WTC11 (cell line): ENCODE results near the gene ANTXR1. TPM values are rescaled to one million over a fixed set of nuclear protein-coding genes. Genes with fewer than 3 reads are reported as not detected.

ENCODE experiments used
- ATAC-seq: fragments of 200-7000 bp; cut with Tn5 transposase; 2 replicates; pipeline ENCODE4 v1.10.0; 2021; ENCODE audit warnings: mild to moderate bottlenecking, moderate library complexity
- CTCF ChIA-PET: fragments of 300-600 bp; sonication (Branson Sonifier 250); formaldehyde crosslinking; loops from one replicate; lab custom pipeline; 2021; ENCODE audit warnings: antibody characterized with exemption; lab: Charles Lee
- POLR2A ChIA-PET: fragments of 350-600 bp; sonication (Branson Sonifier 250); formaldehyde crosslinking; loops from one replicate; lab custom pipeline; 2021; ENCODE audit warnings: antibody characterized with exemption; lab: Charles Lee
- DNase-seq: peaks from one replicate; pipeline ENCODE4 v3.0.0; 2021; ENCODE audit warnings: low spot score
- H3K27ac Mint-ChIP-seq: 2 replicates; pipeline ENCODE4 v1.8.0; 2021; ENCODE audit warnings: mixed read lengths
- H3K27me3 Mint-ChIP-seq: 2 replicates; pipeline ENCODE4 v1.8.0; 2021; ENCODE audit warnings: low read depth, mild to moderate bottlenecking, moderate library complexity, mixed read lengths
- H3K36me3 Mint-ChIP-seq: 2 replicates; pipeline ENCODE4 v1.8.0; 2021; ENCODE audit warnings: mixed read lengths
- H3K4me1 Mint-ChIP-seq: 2 replicates; pipeline ENCODE4 v1.8.0; 2022; ENCODE audit warnings: mixed read lengths
- H3K4me3 Mint-ChIP-seq: 2 replicates; pipeline ENCODE4 v1.8.0; 2021; ENCODE audit warnings: mild to moderate bottlenecking, moderate library complexity, mixed read lengths
- H3K9me3 Mint-ChIP-seq: 2 replicates; pipeline ENCODE4 v1.8.0; 2021; ENCODE audit warnings: mixed read lengths
- ATF6 ChIP-seq: sonication (generic); formaldehyde crosslinking; IDR thresholded peaks from 2 replicates; pipeline ENCODE4 v1.8.1; 2023; ENCODE audit warnings: mild to moderate bottlenecking, missing genetic modification reagents
- E2F5 ChIP-seq: sonication (generic); formaldehyde crosslinking; IDR thresholded peaks from 2 replicates; pipeline ENCODE4 v1.8.1; 2022; ENCODE audit warnings: mild to moderate bottlenecking, moderate library complexity, missing genetic modification reagents
- HMGA2 ChIP-seq: fragments of 250-450 bp; sonication (Bioruptor Pico); IDR thresholded peaks from 2 replicates; pipeline ENCODE4 v1.4.0; 2021; ENCODE audit warnings: mild to moderate bottlenecking, moderate library complexity
- JAZF1 ChIP-seq: fragments of 250-450 bp; sonication (Bioruptor Pico); IDR thresholded peaks from 2 replicates; pipeline ENCODE4 v1.9.0; 2021; ENCODE audit warnings: moderate library complexity, mild to moderate bottlenecking, inconsistent platforms
- JUN ChIP-seq: sonication (generic); formaldehyde crosslinking; IDR thresholded peaks from 2 replicates; pipeline ENCODE4 v1.8.0; 2023; ENCODE audit warnings: mild to moderate bottlenecking, missing genetic modification reagents
- MXD4 ChIP-seq: fragments of 250-450 bp; sonication (Bioruptor Pico); IDR thresholded peaks from 2 replicates; pipeline ENCODE4 v1.8.0; 2021; ENCODE audit warnings: mild to moderate bottlenecking, moderate library complexity, borderline replicate concordance
- NFYB ChIP-seq: sonication (generic); formaldehyde crosslinking; conservative IDR thresholded peaks from 2 replicates; pipeline ENCODE4 v1.8.0; 2022; ENCODE audit warnings: low read depth, missing genetic modification reagents
- OVOL2 ChIP-seq: fragments of 250-450 bp; sonication (Bioruptor Pico); IDR thresholded peaks from 2 replicates; pipeline ENCODE4 v1.9.0; 2021; ENCODE audit warnings: mild to moderate bottlenecking, borderline replicate concordance
- RORB ChIP-seq: fragments of 250-450 bp; sonication (Bioruptor Pico); IDR thresholded peaks from 2 replicates; pipeline ENCODE4 v1.9.0; 2021; ENCODE audit warnings: mild to moderate bottlenecking
- SMAD3 ChIP-seq: sonication (generic); formaldehyde crosslinking; IDR thresholded peaks from 2 replicates; pipeline ENCODE4 v1.8.0; 2022; ENCODE audit warnings: missing genetic modification reagents, mild to moderate bottlenecking, borderline replicate concordance
- STAT6 ChIP-seq: sonication (generic); formaldehyde crosslinking; conservative IDR thresholded peaks from 2 replicates; pipeline ENCODE4 v1.8.1; 2023; ENCODE audit warnings: mild to moderate bottlenecking, low read depth, missing genetic modification reagents, moderate library complexity
- ZSCAN18 ChIP-seq: fragments of 250-450 bp; sonication (Bioruptor Pico); IDR thresholded peaks from 2 replicates; pipeline ENCODE4 v2.1.2; 2022; ENCODE audit warnings: mild to moderate bottlenecking, moderate library complexity
- total RNA-seq: library from RNA; stranded (reverse); gene quantifications from 3 replicates; pipeline ENCODE4 v1.2.3, GENCODE V29; 2021
- TF ChIP-seq, protein P1 (sequence below): sonication (generic); formaldehyde crosslinking; IDR thresholded peaks from 2 replicates; pipeline ENCODE4 v1.8.0; 2022; ENCODE audit warnings: mild to moderate bottlenecking, missing genetic modification reagents
- TF ChIP-seq, protein P2 (sequence below): fragments of 250-450 bp; sonication (Bioruptor Pico); IDR thresholded peaks from 2 replicates; pipeline ENCODE4 v1.9.0; 2021; ENCODE audit warnings: moderate library complexity, mild to moderate bottlenecking, inconsistent platforms, borderline replicate concordance
- TF ChIP-seq, protein P3 (sequence below): sonication (generic); formaldehyde crosslinking; IDR thresholded peaks from 2 replicates; pipeline ENCODE4 v1.8.1; 2023; ENCODE audit warnings: mild to moderate bottlenecking, missing genetic modification reagents, moderate library complexity

Gene ANTXR1
- total RNA-seq, 1 experiment from 2014 or later: 30.0 TPM

GRCh38 chr2:69279931-69280681, 267.1 kb downstream of the ANTXR1 start:
- ChIA-PET POLR2A (interaction anchor here (0.6 kb wide), 1 partner anchor 45 kb away, joined by 3 read pairs; no protein-coding TSS in a partner anchor), CTCF (interaction anchor here (0.6 kb wide), 1 partner anchor 837 kb away, joined by 3 read pairs; no protein-coding TSS in a partner anchor)
- Mint-ChIP-seq H3K9me3 (peaks cover 3% of the 10 kb centered on the region; the same call in 1 of the 2 replicates), H3K36me3 (no peaks in the 10 kb centered on the region), H3K4me1 (no peaks in the 10 kb centered on the region), H3K27me3 (peaks cover 6% of the 10 kb centered on the region), H3K4me3 (no peak overlapping the region), H3K27ac (no peak overlapping the region)
- no peak for ATAC-seq
- DNase-seq: no peak
- TF ChIP-seq JAZF1 (CRISPR knock-in tag) (no peak), OVOL2 (no peak), RORB (CRISPR knock-in tag) (no peak), STAT6 (CRISPR knock-in tag) (no peak), ATF6 (CRISPR knock-in tag) (no peak), NFYB (CRISPR knock-in tag) (no peak), MXD4 (no peak), HMGA2 (CRISPR knock-in tag) (no peak), E2F5 (CRISPR knock-in tag) (no peak), ZSCAN18 (CRISPR knock-in tag) (no peak), JUN (CRISPR knock-in tag) (no peak), SMAD3 (CRISPR knock-in tag) (no peak)
- TF ChIP-seq, protein P1, sequence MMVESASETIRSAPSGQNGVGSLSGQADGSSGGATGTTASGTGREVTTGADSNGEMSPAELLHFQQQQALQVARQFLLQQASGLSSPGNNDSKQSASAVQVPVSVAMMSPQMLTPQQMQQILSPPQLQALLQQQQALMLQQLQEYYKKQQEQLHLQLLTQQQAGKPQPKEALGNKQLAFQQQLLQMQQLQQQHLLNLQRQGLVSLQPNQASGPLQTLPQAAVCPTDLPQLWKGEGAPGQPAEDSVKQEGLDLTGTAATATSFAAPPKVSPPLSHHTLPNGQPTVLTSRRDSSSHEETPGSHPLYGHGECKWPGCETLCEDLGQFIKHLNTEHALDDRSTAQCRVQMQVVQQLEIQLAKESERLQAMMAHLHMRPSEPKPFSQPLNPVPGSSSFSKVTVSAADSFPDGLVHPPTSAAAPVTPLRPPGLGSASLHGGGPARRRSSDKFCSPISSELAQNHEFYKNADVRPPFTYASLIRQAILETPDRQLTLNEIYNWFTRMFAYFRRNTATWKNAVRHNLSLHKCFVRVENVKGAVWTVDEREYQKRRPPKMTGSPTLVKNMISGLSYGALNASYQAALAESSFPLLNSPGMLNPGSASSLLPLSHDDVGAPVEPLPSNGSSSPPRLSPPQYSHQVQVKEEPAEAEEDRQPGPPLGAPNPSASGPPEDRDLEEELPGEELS (CRISPR knock-in tag): no peak
- TF ChIP-seq, protein P2, sequence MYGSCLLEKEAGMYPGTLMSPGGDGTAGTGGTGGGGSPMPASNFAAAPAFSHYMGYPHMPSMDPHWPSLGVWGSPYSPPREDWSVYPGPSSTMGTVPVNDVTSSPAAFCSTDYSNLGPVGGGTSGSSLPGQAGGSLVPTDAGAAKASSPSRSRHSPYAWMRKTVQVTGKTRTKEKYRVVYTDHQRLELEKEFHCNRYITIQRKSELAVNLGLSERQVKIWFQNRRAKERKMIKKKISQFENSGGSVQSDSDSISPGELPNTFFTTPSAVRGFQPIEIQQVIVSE (CRISPR knock-in tag): no peak
- TF ChIP-seq, protein P3, sequence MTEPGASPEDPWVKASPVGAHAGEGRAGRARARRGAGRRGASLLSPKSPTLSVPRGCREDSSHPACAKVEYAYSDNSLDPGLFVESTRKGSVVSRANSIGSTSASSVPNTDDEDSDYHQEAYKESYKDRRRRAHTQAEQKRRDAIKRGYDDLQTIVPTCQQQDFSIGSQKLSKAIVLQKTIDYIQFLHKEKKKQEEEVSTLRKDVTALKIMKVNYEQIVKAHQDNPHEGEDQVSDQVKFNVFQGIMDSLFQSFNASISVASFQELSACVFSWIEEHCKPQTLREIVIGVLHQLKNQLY: no peak
- TF ChIP-seq, all 79 proteins: peak for 0
